Activated CD4-positive, CD25-positive, alpha-beta regulatory T cell treated with anti-CD3 and anti-CD28 coated beads, Interleukin-2, amount 50 U/mL, for 16 hours (primary cell): ENCODE results near the gene MYOM1.
"Not testable (repeated sequence)": the region's sequence is repeated elsewhere in the genome, so short reads cannot be mapped to it uniquely, and the experiment has no call there.

Source experiments
- DNase-seq: peaks from one replicate; pipeline ENCODE4 v3.0.0-alpha.2; 2020; ENCODE audit warnings: low read depth, low spot score

MYOM1 gene

DNA sequence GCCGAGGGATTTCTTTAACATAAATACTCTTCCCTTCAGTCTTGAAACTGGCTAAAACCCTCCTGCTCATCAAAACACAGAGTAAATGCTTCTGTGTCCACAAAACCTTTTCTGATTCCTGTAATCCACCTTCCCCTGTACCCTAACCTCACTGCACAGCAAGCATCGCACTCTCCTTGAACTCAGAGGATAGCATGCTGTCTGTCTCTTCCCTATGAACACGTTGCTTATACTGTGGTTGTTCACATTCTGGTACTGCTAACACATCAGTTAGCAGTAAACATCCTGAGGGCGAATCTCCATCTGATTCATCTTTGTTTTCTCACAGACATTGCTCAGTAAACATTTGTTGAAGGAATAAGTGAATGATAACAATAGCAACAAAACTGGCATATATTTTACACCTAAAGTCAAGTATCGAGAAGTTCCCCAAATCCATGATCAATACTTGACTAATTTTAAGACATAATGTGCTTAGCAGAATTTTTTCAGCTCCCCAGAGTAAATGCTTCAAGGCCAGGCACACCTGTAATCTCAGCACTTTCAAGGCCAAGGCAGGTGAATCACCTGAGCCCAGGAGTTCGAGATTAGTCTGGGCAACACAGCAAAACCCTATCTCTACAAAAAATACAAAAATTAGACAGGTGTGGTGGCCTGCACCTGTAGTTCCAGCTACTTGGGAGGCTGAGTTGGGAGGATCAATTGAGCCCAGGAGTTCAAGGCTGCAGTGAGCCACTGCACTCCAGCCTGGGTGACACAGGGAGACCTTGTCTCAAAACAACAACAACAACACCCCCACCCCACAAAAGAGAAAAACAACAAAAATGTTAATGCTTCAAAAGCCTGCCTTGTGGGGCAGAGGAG lies 161.2 kb downstream of the MYOM1 start:
- no peak for DNase-seq

DNA sequence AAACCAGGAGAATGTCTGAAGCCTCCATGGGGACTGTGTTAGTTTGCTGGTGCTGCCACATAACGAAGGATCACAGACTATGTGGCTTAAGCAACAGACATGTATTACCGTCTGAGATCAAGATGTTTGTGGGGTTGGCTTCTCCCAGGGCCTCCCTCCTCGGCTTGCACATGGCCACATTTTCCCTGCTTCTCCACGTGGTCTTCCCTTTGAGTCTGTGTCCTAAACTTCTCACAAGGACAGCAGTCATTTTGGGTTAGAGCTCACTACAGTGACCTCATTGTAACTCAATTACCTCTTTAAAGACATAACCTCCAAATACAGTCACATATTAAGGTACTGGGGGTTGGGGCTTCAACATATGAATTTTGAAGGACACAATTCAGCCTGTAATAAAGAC lies 162.2 kb downstream of the MYOM1 start:
- DNase-seq, result no peak

DNA sequence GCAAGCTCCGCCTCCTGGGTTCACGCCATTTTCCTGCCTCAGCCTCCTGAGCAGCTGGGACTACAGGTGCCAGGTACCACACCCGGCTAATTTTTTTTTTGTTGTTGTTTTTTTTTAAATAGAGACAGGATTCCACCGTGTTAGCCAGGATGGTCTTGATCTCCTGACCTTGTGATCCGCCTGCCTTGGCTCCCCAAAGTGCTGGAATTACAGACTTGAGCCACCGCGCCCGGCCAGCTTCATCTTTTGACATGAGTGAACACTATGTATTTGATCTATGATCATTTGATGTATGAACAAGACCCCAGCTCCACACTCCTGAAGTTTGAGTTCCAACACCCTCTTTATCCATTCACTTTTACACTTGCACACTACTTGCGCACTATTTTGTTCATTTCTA lies 163.5 kb downstream of the MYOM1 start:
- DNase-seq, result no peak

DNA sequence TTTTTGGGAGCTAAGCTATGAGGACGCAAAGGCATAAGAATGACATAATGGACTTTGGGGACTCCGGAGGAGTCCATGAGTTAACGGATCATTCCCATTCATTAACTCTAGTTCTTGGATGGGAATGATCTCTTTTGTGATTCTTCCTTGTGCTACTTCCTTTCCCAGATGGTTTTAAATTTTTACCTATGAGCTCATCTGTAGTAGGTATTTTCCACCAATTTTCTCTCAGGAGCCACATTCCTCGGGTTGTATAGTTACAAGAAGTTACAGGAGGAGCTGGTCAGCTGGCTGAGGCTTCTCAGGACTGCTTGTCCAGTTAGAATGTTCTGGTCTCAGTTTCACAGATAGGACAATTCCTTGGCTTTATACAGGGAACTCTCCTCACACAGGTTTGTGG lies 164.0 kb downstream of the MYOM1 start:
- no peak for DNase-seq

DNA sequence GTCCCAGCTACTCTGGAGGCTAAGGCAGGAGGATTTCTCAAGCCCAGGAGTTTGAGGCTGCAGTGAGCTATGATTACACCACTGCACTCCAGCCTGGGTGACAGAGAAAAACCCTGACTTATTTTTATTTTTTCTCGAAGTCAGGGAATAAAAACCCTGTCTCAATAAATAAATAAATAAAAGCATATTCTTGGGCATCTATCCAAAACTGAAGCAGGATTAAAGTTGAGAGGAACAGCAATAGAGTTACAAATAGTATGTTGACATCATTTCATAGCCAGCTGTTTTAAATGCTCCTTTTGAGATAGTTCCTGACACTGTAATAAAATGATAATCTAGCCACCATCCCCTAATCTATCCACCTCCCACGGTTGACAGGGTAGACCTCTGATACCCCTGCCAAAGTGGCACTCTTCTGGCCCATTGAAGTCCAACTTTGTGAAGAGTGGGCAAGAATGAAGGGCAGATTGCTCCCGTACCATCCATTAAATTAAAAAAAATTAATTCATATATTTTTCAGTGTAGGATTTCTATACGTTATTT lies 164.5 kb downstream of the MYOM1 start:
- no peak for DNase-seq

DNA sequence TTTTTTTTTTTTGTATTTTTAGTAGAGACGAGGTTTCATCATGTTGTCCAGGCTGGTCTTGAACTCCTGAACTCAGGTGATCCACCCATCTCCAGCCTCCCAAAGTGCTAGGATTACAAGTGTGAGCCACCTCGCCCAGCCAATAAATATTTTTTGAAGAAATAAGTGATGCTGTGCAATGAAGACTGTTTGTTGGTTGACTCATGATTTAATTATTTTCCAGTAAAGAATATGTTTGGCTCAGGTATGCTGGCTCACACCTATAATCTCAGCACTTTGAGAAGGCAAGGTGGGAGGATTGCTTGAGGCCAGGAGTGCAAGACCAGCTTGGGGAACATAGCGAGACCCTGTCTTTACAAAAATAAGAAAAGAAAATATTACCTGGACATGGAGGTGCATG lies 165.0 kb downstream of the MYOM1 start:
- DNase-seq, result no peak

- DNase-seq, result no peak
Observed at GRCh38 chr18:3054214-3054613, 165.6 kb downstream of the MYOM1 start.

- DNase-seq, result no peak
Observed at GRCh38 chr18:3053081-3053480, 166.7 kb downstream of the MYOM1 start.

DNA sequence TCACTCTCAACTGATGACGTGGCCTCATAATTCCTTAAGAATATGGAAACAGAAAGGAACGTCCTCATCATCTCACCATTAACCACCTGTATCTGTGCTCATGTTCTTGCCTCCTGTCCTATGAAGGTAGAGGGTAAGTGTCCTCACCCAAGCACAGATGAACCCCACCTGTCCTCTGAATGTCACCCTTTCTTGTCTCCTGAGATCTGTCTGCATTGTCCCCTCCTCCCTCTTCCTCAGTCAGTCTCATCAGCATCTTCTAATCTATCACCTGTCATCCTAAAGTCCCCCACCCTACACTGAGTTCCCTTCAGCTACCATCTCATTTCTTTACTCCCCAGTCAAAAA lies 167.4 kb downstream of the MYOM1 start:
- DNase-seq, result no peak

DNA sequence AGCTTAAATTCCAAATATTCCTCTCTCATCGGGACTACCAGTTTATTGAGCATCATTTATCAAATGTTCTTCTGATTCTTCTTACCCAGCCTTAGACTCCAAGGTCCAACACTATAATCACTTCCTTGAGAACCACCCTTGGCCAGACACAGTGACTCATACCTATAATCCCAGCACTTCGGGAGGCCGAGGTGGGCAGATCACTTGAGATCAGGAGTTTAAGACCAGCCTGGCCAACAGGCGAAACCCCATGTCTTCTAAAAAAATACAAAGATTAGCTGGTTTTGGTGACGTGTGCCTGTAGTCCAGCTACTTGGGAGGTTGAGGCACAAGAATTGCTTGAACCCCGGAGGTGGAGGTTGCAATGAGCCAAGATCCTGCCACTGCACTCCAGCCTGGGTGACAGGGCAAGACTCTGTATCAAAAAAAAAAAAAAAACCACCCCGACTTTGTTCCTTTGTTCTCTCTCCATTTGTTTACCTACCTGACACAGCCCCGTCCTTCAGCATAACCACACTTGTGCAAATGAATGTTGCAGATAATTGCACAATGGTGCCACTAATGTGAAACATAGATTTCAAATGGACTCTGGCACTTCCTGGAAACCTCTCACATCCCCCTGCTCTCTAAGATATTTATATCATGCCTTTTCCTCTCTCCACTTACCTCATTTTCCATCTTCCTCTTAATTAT lies 167.9 kb downstream of the MYOM1 start:
- no peak for DNase-seq

- not testable (repeated sequence) for DNase-seq
Observed at GRCh38 chr18:3049897-3050454, 169.8 kb downstream of the MYOM1 start.

DNA sequence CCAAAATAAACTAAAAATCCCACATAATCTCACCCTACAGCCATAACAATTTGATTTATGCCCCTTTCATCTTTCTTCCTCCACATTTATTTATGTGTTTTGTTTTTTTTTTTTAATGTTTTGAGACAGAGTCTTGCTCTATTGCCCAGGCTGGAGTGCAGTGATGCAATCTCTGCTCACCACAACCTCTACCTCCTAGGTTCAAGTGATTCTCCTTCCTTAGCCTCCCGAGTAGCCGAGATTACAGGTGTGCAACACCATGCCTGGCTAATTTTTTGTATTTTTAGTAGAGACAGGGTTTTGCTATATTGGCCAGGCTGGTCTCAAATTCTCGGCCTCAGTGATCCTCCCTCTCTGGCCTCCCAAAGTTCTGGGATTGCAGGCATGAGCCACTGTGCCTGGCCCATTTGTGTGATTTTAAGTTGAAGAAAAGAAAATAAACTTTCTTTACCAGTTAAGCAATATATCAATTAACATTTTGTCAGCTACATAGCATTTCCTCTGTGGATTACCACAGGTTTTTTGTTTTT lies 170.9 kb downstream of the MYOM1 start:
- no peak for DNase-seq

- no peak for DNase-seq
Observed at GRCh38 chr18:3048121-3048520, 171.6 kb downstream of the MYOM1 start.

GRCh38 chr18:3046216-3046808 lies 173.5 kb downstream of the MYOM1 start:
- DNase-seq, result no peak

GRCh38 chr18:3044931-3045698 lies 174.7 kb downstream of the MYOM1 start:
- no peak for DNase-seq

GRCh38 chr18:3042379-3042778 lies 177.4 kb downstream of the MYOM1 start:
- DNase-seq, result no peak

DNA sequence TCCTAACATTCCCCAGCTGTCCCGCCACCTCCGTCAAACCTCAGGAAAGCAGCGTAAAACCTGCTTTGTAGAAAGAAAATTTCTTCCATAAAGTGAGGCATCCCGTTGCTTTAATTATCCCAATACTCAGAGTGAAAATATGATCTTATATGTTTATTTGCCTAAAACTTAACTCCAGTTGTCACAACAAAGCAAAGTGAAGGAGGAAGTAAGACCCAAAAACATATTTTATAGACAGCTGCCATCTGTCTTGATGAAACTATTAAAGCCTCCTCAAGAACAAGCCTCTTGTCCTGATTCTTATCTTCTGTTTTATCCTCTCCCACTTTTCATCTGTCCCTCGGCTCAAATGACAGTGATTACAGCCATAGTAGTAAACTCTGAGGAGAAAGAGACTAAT lies 177.9 kb downstream of the MYOM1 start:
- no peak for DNase-seq

- no peak for DNase-seq
Observed at GRCh38 chr18:3040881-3041280, 178.9 kb downstream of the MYOM1 start.

DNA sequence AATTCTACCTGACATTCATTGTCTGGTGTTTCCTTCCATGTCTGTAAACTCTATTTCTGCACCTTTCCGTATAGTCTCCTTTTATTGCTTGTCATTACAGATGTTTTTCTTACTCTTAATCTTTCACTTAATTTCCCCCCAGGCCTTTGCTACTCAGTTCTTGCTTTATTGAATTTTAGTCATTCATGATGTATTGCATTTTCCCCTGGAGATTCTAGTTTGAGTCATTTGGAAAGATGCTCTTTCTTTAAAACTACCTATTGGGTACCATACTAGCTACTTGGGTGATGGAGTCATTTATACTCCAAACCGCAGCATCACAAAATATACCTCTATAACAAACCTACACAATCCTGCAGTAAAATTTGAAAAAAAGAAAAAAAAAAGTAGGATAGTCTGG lies 179.6 kb downstream of the MYOM1 start:
- DNase-seq, result no peak

- no peak for DNase-seq
Observed at GRCh38 chr18:3037423-3037915, 182.3 kb downstream of the MYOM1 start.

- DNase-seq, result no peak
Observed at GRCh38 chr18:3036108-3036507, 183.7 kb downstream of the MYOM1 start.
